Left renal cortex interstitium (tissue), 4 donors: ENCODE data around the gene EIPR1. TPM values are rescaled to one million over a fixed set of nuclear protein-coding genes. Genes with fewer than 3 reads are reported as not detected.

ENCODE experiments used
- DNase-seq, 4 donors: peaks; one replicate each; pipeline ENCODE4 v3.0.0-alpha.2; 2013; ENCODE audit warnings: low read depth in 4 of 4, low spot score in 2 of 4, missing footprints in 1 of 4
- polyA plus RNA-seq, 4 donors: library from polyadenylated mRNA; unstranded; fragments of 120-200 nt; gene quantifications; one replicate each; pipeline ENCODE4 v1.2.1, GENCODE V29; 2013; ENCODE audit not compliant: insufficient read length in 4 of 4

EIPR1 gene
- 10 to 100 TPM; 22.8 to 27.6 (median 26.3) TPM for polyA plus RNA-seq

DNA sequence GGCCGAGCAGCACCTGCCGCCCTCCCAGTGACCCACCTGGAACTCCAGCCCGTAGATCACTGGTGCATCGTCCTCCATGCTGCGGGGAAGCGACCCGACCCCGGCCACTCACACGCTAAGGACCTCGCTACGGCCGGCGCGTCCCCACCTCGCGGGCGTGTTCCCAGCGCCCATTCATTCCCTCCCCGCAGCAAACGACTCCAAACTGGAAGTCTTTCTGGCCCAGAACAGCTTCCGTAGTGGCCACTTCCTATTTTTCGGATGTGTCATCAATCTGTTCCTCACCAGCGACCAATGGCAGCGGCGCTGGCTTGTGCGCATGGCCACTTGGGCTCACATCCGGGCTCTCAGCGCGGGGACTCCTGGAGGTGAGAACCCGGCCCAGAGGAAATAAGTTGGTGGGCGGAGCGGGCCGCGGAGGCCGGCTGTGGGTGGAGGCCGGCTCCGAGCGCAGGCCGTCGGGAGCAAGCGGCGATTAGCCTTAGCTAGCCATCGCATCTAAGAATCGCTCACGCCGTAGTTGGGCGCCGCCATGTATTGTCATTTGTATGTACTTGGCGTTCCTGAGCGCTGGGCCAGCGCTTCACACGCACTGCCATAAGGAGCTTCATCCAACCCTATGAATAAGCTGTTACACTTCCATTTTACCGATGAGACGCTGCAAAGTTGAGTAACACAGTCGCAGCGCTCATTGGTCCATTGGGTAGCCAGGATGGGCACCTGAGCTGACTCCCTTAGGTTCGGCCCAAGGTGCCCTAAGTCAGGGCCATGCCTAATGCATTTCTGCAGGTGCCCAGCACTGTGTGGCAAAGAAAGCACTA, at the start of gene EIPR1:
EIPR1 (minus strand) TSS at position 207 of the 821 bp plus-strand sequence; CDS start at position 78, 129 bp downstream.
- DNase-seq = peak; percentile 93 to 97 (median 94)

DNA sequence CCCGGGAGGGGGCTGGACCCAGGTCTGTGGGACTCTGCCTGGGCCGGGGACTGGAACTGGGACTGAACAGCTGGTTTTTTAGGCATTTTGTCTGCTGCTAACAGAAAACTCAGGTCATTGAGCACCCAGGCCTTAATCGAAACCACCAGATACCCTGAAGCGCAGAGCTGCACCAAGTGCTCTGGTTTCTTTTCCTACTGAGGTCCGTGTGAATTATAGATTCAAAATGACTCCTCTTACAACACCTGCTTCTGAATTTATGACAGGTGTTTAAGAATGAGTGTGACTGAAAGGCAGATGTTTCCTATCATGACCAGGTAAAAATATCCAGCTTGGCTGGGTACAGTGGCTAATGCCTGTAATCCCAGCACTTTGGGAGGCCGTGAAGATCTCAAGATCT, 49.7 kb upstream of the EIPR1 start:
- DNase-seq = no peak

DNA sequence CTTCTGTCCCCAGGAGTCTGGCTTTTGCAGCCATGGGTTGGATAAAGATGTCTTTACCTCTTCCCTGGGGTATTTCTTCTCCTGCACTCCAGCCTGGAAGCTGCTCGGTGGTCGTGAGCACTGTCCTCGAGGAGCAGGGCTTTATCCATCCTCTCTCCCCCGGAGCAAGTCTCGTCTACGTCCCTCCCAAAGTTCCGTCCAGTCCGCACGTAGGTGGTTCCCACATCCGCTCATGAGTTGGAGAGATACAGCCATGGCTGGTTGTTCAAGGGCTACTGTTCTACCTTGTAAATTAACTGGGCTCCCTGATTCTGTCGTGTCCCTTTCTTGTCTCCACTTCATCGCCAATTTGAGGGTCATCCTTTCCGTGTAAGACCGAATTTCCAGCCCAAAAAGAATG, 49.0 kb upstream of the EIPR1 start:
- no peak for DNase-seq

DNA sequence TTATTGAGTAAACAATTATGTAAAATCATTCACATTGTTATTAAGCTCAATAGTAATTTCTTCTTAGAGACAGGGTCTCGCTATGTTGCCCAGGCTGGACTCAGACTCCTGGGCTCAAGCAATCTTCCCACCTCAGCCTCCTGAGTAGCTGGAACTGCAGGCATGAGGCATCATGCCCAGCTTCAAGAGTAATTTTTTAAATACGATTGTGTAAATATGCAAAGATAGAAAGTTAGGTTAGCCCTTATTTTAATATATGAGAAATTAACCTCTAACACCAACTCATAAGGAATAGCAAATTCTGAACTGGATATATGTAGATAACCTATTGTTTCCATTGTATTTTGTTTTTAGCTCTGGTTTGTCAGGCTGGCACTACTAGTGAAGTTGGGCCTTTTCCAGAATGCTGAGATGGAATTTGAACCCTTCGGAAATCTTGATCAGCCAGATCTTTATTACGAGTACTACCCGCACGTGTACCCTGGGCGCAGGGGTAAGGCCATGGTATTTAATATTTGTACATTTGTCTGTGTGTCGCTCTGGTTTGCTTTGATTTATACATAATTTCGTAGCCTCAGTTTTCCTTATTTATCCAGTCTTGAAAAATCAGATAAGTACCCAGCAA, 46.7 kb upstream of the EIPR1 start:
- DNase-seq = no peak

DNA sequence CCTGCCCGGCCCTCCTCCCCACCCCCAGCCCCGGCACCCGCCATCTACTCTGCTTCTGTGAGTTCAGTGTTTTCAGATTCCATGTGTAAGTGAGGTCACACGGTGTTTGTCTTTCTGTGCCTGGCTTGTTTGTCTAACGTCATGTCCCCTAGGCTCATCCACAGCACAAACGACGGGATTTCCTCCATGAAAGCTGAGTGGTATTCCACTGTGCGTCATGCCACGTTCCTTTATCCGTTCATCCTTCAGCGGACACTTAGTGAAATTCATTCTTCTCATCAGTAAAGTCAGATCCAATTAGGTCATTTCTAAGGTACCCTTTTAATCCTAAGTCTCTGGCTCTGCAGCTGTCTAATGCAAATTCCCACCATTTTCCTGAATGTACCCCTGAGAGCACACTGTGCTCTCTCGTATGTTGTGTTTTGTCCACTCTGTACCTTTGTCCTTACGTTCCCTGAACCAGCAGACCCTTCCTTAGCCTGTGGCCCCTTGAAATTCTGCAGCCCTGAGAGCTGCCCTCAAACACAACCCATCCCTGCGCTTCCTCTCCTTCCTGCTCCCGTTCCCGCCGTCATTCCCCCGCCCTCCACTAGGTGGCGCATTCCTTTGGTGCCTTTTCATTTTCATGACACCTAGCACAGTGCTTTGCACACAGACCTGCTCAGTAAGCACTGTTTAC, 46.0 kb upstream of the EIPR1 start:
- no peak for DNase-seq

DNA sequence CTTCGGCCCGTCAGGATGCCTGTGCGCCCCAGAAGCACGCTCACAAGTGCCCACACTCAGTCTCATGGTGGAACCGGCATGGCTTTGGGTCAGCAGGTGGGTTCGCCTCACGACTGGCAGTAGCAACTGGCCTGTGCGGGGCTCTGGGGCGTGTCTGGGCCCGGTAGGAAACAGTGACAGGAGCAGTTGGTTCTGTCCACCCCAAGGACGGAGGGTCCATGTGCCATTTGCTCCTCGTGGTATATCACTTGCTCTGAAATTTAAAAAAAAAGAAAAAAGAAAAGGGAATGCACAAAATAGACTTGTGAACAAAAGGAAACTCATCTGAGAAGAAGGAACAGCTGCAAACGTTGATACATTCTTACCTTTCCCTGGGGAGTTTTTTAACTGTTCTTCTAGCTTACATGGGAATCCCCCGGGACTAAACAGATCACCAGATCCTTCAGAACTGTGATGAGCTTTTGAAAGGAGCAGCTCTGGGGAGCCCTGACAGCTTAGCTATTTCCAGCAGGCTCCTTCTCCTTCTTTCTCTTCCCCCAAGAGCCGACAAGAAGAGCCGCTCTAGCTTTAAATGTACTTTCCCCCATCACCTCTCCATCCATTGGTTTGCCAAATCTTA, 44.7 kb upstream of the EIPR1 start:
- no peak for DNase-seq

DNA sequence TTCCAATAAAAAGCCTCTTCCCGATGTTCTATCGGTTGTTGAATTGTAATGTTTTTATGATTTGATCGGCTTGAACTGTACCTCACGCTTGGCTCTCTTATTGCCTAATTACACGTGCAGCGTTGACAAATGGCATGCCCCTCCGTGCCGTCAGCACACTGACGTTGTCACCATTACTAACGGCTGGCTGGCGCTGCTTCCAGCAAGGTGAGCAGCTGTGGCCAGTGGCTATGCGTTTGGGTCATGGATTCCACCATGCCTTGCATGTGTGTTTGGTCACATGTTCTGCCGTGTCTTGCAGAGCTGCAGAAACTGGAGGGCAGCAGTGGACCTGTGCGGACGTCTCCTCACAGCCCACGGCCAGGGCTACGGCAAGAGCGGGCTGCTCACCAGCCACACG, 44.0 kb upstream of the EIPR1 start:
- DNase-seq = no peak

DNA sequence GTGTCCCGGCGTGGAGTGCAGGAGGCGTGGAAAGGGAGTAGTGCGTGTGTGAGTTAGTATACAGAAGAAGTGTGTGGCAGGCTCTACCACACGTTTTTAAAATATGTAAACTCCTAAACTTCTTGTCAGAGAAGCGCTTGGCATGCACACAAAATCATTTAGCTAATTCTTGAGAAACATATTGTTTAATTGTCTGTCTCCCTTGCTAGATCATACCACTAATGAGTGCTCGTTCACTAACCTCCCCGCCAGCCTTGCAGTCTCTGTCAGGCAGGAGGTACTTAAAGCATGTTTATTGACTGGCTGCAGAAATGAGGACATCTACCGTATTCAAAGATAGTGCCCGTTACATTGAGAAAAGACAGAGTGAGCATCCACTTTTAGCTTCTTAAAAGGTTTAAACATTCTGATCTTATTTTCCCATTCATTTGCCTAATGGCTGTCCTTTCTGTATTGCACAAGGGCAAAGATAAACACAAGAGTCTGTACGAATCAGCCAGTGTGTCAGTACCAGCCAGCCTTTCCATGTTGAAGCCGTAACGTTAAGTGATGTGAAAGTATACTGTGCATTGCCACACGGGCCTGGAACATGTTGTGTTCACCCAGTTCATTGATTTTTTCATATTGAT, 43.3 kb upstream of the EIPR1 start:
- no peak for DNase-seq

DNA sequence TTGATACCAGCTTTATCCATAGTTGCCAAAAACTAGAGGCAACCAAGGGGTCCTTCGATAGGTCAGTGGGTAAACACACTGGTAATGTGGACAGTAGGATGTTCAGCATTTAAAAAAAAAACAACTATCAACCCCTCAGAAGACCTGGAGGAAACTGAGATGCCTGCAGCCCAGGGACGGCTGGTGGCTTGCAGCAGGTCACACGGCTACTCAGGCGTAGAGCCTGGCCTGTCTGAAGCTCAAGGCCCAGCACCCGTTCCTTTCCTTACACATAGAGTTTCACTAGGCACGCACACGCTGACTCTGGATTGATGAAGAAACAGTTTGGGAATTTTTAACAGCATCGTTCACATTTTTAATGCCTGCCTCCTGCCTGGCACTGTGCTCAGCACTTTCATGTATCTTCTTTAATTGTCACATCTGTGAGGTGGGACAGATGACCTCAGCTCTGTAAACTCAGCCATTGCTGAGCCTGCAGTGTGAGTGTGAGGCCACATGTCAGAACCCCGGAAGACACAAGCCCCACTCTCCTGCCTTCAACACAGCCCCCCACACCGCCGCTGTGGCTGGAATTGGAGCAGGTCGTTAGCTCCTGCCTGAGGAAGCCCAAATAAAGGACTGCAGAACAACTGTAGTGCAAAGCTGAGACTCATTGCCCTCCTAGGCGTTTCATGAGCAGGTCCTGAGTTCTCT, 42.6 kb upstream of the EIPR1 start:
- no peak for DNase-seq

DNA sequence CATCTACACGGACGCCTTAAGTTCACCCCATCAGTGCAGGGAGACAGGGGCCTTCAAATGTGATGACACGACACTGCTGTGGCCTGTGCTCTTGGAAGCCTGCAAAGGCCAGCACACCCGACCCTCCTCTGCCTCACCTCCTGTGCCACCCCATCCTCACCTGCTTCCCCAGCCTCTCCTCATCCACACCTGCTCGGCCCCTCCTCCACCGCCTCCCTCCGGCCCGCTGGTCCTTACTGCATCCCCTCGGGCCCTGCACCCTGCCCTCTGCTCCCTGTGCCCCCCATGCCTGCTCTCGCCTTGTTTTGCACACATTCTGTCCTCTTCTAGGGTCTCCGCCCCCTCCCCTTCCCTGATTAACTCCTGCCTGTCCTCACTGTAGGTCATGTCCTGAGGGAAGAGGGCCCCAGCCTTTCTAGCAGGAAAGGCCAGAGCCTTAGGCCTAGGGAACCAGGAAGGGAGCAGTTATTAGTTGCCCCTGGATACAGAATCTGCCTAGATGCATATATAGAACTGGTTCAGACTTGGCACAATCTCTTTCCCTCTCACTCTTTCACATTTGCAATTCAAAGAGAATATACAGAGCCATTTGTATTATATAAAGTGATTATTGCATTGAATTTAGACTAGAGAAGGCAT, 41.3 kb upstream of the EIPR1 start:
- no peak for DNase-seq

DNA sequence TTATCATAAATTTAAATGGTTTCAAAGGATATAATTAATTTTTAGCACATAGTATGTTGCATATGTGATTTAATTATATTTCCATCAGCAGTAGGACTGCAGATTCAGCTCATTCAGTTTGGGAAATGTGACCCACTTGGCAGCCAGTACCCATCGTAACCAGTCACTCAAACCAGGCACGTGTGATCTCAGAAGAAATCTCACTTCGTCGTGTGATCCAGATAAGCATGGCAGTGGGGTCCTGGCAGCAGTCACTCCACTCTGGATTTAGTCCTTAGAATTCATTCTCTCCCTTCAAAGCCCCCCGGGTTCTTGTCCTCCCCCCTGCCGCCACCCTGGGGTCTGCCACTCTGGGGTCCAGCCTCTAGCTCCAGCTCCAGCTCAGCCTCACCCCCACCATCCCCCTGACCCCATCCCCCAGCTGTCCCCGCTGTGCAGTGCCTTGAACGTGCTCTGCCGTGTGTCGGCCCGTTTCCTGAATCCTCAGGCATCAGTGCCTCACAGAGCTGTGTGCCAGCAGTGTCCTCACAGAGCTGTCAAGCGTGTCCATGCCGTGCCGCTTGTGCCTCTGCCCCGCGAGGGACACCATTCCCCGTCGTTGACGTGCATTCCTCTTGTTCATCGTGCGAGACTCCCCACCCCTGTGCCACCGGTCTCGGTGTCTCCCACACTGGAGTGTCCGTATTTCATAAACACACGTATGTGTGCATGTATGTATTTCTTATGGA, 36.7 kb upstream of the EIPR1 start:
- no peak for DNase-seq

DNA sequence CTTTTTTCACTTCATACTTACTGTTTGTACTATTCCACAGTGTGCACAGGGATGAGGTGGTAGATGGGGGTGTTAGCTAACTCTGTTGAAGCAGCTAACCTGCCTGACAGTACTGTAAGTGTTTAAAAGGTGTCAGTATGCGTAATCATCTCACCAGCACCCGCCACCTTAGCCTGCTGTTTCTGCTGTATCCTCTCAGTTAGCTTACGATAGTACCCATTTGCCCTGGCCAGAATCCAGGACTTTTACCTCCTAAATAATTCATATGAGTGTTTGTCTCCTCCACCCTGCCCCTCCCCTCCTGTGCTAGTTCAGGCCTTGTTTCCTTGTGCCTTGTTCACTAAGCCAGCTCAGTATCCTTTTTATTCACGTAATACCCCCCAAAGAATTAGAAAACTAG, 36.1 kb upstream of the EIPR1 start:
- no peak for DNase-seq

DNA sequence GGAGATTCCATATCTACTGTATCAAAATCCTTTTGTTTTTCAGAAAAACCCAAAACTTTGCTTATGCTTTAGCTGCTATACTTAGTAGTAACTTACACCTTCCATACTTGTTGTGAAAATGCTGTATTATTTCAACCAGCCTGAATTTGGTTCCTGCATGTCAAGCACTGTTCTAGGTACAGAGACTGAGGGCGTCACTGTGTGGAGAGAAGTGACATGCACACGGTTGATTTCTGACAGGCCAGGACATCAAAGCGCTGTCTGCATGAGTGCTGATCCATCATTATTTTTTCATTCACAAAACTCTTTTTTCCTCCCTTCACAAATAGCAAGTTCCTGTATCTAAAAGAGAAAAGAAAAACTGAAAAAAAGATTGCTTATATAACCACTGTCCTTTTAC, 33.5 kb upstream of the EIPR1 start:
- DNase-seq = no peak

DNA sequence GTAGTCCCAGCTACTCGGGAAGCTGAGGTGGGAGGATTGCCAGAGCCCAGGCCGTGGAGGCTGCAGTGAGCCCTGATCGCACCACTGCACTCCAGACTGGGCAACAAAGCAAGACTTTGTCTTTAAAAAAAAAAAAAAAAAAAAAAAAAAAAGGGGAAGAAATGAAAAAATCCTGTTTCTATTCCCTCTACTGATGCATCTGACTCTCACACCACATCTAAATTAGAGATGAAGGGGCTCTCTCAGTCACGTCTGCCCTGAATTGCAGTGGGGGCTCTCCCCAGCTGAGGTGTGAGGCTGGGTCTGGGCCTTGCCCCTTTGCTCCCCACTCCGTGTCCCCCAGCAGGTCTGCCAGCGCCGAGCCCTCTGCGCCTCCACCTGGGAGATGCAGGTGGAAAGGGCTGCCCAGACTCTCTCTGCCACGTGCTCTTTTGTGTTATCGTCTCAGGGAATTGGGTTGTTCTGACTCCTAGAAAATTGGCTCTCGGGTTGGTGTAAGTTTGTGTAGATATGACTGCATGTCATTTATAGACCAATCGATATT, 32.1 kb upstream of the EIPR1 start:
- no peak for DNase-seq

DNA sequence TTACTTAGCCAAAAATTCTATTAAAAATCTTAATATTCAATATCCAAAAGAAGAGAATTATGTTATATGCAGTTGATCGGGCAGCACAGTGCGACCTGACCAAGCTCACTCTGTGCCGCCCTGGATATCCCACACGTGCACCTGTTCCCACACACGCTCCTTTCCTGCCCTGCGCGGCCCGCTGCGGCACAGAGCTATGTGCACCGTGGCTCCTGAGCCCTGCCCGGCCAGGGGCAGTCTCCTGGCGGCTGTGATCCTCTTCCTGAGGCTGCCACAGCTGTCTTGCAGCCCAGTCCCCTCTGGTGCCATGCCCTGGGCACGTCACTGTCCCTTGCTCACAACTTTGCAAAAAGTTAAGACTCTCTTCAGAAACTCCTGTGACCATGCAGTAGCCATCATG, 31.2 kb upstream of the EIPR1 start:
- DNase-seq = no peak

DNA sequence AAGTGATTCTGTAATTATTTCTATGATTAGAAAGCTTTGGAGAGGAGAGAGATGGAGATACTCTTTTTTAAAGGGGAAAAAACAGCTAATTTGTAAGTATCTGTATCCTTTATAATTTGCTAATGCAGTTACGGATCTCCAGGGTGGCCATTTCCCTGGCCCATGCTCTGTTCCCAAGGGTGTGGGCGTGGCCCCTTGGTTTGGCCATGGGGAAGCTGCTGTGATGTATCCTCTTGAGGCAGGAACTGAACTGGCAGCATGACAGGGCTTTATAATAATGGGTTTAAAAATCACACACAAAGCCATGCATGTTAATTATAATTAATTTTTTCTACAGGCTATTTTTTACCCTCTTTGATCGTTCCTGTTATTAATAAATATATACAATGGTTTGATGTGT, 28.9 kb upstream of the EIPR1 start:
- no peak for DNase-seq

DNA sequence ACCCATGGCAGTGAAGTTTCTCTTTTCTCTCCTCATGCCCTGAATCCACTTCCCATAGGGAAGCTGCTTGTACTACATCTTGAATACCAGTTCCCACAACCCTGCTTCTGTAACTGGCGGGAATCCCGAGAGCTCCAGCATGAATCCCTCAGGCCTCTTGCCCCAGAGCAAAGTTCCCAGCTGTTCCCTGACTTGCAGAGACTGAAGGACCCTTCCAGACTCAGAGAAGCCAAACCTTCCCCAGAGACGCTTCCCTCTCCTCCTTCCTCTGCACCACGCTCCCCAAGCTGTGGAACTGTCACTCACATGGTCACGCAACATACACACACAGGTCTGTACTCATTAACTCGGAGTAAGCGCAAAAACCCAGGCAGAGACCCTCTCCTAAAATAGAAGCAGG, 28.3 kb upstream of the EIPR1 start:
- peak in 1 of 4 donors; percentile 24 for DNase-seq

DNA sequence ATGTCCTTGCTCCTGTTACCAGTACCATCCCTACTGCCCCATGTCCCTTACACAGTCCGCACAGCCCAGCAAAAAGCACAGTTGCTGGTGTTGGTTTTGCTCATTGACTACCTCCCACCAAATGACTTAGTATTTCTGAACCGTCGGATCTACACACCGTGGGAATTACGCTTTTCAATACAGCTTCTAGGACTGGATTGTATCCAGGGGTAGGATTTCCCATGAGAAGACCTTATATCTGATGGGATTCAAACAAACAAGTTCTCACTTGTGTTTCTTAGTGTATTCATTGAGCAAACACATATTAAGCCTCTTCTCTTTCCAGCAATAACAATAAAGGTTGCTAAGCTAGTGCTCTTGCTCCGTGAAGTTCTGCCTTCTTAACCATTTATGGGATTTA, 27.7 kb upstream of the EIPR1 start:
- DNase-seq = no peak
